ENCODE measurements around the gene TXLNB.
"Not testable (repeated sequence)": the region's sequence is repeated elsewhere in the genome, so short reads cannot be mapped to it uniquely, and the experiment has no call there.

TXLNB gene

DNA sequence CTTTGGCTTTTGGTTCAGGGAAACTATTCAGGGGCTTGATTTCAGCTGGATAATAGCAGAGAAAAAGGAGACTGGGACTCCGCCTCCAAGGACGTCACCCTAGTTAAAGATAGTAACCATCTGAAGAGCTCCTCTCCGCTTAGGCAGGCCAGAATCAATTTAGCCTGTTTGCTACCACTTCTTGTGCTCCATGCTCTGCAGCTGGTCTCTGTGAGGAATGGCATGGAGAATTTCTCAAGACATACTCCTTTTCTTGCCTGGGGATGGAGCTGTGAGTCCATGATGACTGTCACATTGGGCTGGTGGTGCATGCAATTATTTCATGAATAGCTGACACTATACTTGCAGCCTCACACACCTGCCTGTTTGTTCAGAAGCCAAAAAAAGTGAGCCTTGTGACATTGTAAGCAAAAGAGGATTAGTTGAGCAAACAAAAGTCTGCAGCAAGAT lies 61.4 kb downstream of the TXLNB start:
- TF ChIP-seq, protein P1, sequence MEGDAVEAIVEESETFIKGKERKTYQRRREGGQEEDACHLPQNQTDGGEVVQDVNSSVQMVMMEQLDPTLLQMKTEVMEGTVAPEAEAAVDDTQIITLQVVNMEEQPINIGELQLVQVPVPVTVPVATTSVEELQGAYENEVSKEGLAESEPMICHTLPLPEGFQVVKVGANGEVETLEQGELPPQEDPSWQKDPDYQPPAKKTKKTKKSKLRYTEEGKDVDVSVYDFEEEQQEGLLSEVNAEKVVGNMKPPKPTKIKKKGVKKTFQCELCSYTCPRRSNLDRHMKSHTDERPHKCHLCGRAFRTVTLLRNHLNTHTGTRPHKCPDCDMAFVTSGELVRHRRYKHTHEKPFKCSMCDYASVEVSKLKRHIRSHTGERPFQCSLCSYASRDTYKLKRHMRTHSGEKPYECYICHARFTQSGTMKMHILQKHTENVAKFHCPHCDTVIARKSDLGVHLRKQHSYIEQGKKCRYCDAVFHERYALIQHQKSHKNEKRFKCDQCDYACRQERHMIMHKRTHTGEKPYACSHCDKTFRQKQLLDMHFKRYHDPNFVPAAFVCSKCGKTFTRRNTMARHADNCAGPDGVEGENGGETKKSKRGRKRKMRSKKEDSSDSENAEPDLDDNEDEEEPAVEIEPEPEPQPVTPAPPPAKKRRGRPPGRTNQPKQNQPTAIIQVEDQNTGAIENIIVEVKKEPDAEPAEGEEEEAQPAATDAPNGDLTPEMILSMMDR (IDR thresholded peaks at IDR 0.05), result no peak
- no peak for DNase-seq (ENCODE audit: low spot score)
- H3K27ac ChIP-seq, result no peak overlapping the region
- H3K4me3 ChIP-seq, result no peak overlapping the region

DNA sequence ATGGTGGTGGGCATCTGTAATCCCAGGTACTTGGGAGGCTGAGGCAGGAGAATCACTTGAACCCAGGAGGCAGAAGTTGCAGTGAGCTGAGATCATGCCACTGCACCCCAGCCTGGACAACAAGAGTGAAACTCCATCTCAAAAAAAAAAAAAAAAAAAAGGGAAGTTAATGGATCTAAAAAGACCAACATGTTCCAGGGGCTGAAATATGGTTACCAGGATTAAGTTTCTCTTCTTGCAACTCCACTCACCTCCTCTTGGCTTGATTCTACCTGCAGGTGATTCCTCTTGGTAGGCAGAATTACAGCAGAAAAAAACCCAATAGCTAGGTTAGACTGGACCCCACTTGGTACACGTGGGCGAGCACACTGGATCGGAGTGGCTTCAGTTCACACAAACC lies 63.4 kb downstream of the TXLNB start:
- DNase-seq (ENCODE audit: low spot score); H3K4me3 ChIP-seq: not testable (repeated sequence)

DNA sequence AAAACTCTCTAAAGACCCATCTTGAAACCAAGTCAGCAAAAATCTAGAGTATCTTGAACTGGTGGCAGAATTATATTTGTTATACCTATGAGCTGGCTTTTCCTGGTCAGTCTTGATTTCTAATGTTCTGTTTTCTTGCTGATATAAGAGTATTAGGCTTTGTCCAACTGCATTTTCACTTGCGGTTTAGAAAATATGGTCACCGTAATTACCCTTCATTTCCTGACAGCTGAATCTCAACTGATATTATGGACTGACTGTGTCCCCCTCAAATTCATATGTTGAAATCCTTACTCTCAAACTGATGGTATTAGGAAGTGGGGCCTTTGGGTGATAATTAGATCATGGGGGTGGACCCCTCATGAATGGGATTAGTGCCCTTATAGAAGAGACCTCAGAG lies 72.1 kb downstream of the TXLNB start:
- Histone ChIP-seq H3K27ac (peak overlapping the region; percentile 49 to 76), H3K4me3 (no peak overlapping the region)
- DNase-seq (ENCODE audit: low spot score), result no peak
- TF ChIP-seq, protein P1 (IDR thresholded peaks at IDR 0.05), result no peak

More for the DNA sequence above, 63.4 kb downstream of the TXLNB start:
- H3K27ac ChIP-seq, result not testable (repeated sequence)

DNA sequence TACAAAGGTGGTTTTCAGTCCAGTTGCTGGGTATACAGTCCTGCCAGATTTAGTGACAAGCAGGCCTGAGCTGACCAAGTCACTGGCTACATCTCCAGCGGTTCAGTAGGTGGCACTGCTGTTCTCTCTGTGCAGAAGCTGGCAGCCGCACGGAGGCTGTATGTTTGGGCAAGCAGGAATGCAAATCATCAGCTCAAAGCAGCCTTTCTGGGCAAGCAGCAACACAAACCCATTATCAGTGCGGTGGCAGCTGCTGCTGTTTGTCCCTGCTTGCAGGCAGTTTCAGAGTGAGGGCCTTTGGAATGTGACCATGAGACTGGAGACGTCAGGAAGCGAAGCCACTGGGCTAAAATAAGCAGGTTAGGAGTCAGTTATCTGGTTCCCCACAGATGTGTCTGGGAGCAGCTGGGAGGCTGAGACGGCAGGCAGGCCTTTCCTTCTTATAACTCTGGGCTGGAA lies 72.5 kb downstream of the TXLNB start:
- Histone ChIP-seq H3K4me3 (peak overlapping the region; percentile 35), H3K27ac (peak overlapping the region; percentile 49 to 76)
- TF ChIP-seq, protein P1 (IDR thresholded peaks at IDR 0.05), result peak; percentile 63
- DNase-seq (ENCODE audit: low spot score), result peak; percentile 87

DNA sequence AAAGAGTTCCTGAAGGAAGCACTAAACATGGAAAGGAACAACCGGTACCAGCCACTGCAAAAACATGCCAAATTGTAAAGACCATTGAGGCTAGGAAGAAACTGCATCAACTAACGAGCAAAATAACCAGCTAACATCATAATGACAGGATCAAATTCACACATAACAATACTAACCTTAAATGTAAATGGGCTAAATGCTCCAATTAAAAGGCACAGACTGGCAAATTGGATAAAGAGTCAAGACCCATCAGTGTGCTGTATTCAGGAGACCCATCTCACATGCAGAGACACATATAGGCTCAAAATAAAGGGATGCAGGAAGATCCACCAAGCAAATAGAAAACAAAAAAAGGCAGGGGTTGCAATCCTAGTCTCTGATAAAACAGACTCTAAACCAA lies 79.3 kb downstream of the TXLNB start:
- not testable (repeated sequence) for H3K27ac ChIP-seq; DNase-seq (ENCODE audit: low spot score); H3K4me3 ChIP-seq

DNA sequence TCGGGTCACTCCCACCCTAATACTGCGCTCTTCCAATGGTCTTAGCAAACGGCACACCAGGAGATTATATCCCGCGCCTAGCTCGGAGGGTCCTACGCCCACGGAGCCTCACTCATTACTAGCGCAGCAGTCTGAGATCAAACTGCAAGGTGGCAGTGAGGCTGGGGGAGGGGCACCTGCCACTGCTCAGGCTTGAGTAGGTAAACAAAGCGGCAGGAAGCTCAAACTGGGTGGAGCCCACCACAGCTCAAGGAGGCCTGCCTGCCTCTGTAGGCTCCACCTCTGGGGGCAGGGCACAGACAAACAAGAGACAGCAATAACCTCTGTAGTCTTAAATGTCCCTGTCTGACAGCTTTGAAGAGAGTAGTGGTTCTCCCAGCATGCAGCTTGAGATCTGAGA lies 81.0 kb downstream of the TXLNB start:
- not testable (repeated sequence) for H3K4me3 ChIP-seq; H3K27ac ChIP-seq; DNase-seq (ENCODE audit: low spot score)

DNA sequence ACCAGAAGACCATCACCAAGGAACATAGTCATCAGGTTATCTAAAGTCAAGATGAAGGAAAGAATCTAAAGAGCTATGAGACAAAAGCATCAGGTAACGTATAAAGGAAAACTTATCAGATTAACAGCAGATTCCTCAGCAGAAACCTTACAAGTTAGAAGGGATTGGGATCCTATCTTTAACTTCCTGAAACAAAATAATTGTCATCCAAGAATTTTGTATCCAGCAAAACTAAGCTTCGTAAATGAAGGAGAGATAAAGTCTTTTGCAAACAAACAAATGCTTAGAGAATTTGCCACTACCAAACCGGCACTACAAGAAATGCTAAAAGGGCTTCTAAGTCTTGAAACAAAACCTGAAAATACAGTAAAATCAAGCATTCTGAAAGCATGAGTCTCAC lies 86.0 kb downstream of the TXLNB start:
- no peak for DNase-seq (ENCODE audit: low spot score)
- no peak overlapping the region for H3K4me3 ChIP-seq
- TF ChIP-seq, protein P1 (IDR thresholded peaks at IDR 0.05), result no peak
- H3K27ac ChIP-seq, result no peak overlapping the region

DNA sequence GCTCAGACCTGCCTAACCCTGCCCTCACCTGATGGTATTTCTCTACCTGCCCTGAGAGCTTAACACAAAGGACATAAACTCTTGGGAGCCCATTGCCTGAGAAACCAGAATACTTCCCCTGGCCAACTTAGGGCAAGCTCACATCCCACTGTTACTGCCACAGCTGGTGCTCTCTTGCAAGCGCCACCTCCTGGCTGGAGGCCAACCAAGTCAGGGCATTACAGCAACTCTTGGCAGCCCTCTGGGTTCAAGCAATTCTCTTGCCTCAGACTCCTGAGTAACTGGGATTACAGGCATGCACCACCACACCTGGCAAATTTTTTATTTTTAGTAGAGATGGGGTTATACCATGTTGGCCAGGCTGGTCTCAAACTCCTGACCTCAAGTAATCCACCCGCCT lies 86.8 kb downstream of the TXLNB start:
- TF ChIP-seq, protein P1 (IDR thresholded peaks at IDR 0.05), result no peak
- DNase-seq (ENCODE audit: low spot score), result no peak

DNA sequence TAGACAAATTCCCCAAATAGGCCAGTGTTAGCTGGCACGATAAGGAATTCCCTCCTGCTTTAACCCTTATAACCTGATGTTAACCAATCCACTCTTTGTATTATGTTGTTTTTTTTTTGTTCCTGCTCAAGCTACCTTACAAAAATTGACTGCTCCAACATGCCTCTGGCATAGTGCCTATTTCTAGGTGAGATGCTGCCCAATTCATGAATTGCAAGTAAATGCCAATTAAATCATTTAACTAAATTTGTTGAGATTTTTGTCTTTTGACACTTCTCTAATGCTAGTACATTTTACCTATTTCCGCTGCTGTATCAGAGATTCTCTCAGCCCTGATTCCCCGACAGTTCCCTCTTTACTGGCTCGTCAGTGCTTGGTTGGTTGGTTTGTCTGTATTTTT lies 90.4 kb downstream of the TXLNB start:
- H3K4me3 ChIP-seq, result no peak overlapping the region
- TF ChIP-seq, protein P1 (IDR thresholded peaks at IDR 0.05), result no peak
- H3K27ac ChIP-seq, result no peak overlapping the region
- DNase-seq (ENCODE audit: low spot score), result no peak

More for the DNA sequence above, 86.8 kb downstream of the TXLNB start:
- no peak overlapping the region for H3K27ac ChIP-seq
- H3K4me3 ChIP-seq, result no peak overlapping the region
